Transverse colon (tissue), 4 donors: Measurements from ENCODE around the gene GALNT17.

Experiments
- CTCF ChIP-seq, 5 experiments: fragments of 200-600 bp in 3 of 5; fragments of 450-650 bp in 2 of 5; sonication (generic) in 3 of 5; IDR thresholded peaks; 1 replicate in 2 of 5; 2 replicates in 3 of 5; pipeline ENCODE4 v1.5.1; 2016 to 2017; ENCODE audit warnings: antibody characterized with exemption in 5 of 5, inconsistent platforms in 3 of 5, mild to moderate bottlenecking in 2 of 5, moderate library complexity in 1 of 5
- EP300 ChIP-seq: sonication (generic); formaldehyde crosslinking; IDR thresholded peaks from one replicate; pipeline ENCODE4 v1.6.1; 2017; ENCODE audit warnings: antibody characterized with exemption, low read depth
- POLR2AphosphoS5 ChIP-seq, 3 donors: sonication (generic); formaldehyde crosslinking; IDR thresholded peaks; one replicate each; pipeline ENCODE4 v1.6.1; 2016; ENCODE audit warnings: antibody characterized with exemption in 3 of 3

- TF ChIP-seq CTCF (IDR thresholded peaks at IDR 0.05) (no peak), EP300 (no peak), POLR2AphosphoS5 (IDR thresholded peaks at IDR 0.05) (no peak)
Measured at GRCh38 chr7:71477441-71477840, 345.5 kb downstream of the GALNT17 start.
